NCI-H1092 treated with DMSO at 0.1 percent for 48 hours (cell line): ENCODE measurements around the gene LRRC37A.
"Not testable (repeated sequence)": the region's sequence is repeated elsewhere in the genome, so short reads cannot be mapped to it uniquely, and the experiment has no call there.

Experiments
- DNase-seq: peaks from one replicate; lab custom pipeline; 2025; lab: John Stamatoyannopoulos, UW

LRRC37A gene

GRCh38 chr17:46287587-46287986 lies 7.3 kb upstream of the LRRC37A start:
- DNase-seq = not testable (repeated sequence)

GRCh38 chr17:46290906-46291546 lies 3.9 kb upstream of the LRRC37A start:
- not testable (repeated sequence) for DNase-seq

- not testable (repeated sequence) for DNase-seq
Observed at GRCh38 chr17:46291618-46292017, 3.3 kb upstream of the LRRC37A start.

GRCh38 chr17:46341220-46341619 lies 46.3 kb downstream of the LRRC37A start:
- DNase-seq = not testable (repeated sequence)

GRCh38 chr17:46342131-46342530 lies 47.2 kb downstream of the LRRC37A start:
- not testable (repeated sequence) for DNase-seq

- DNase-seq = not testable (repeated sequence)
Observed at GRCh38 chr17:46348345-46348744, 53.4 kb downstream of the LRRC37A start.

GRCh38 chr17:46349060-46349459 lies 54.1 kb downstream of the LRRC37A start:
- not testable (repeated sequence) for DNase-seq

- not testable (repeated sequence) for DNase-seq
Observed at GRCh38 chr17:46353856-46354255, 58.9 kb downstream of the LRRC37A start.

GRCh38 chr17:46361145-46361735 lies 66.3 kb downstream of the LRRC37A start:
- not testable (repeated sequence) for DNase-seq

- not testable (repeated sequence) for DNase-seq
Observed at GRCh38 chr17:46361755-46362154, 66.8 kb downstream of the LRRC37A start, which contains the start of gene ARL17B. TSS of gene ARL17B (minus strand) at chr17:46361766. CDS start at chr17:46358397, 3,369 bp downstream.

GRCh38 chr17:46367520-46367919 lies 72.6 kb downstream of the LRRC37A start:
- not testable (repeated sequence) for DNase-seq

- not testable (repeated sequence) for DNase-seq
Observed at GRCh38 chr17:46372236-46373229, 77.6 kb downstream of the LRRC37A start.

- not testable (repeated sequence) for DNase-seq
Observed at GRCh38 chr17:46373418-46373817, 78.5 kb downstream of the LRRC37A start.

- not testable (repeated sequence) for DNase-seq
Observed at GRCh38 chr17:46383118-46383517, 88.2 kb downstream of the LRRC37A start.

- not testable (repeated sequence) for DNase-seq
Observed at GRCh38 chr17:46385491-46385890, 90.6 kb downstream of the LRRC37A start.
